HG02973 (cell line): ENCODE measurements around the gene PAK2.
"Not testable (repeated sequence)": the region's sequence is repeated elsewhere in the genome, so short reads cannot be mapped to it uniquely, and the experiment has no call there.

Experiments used
- ATAC-seq: cut with Tn5 transposase; IDR thresholded peaks from one replicate; pipeline ENCODE4 v1.9.1; 2021; ENCODE audit warnings: moderate library complexity; ENCODE audit not compliant: unreplicated experiment

Gene PAK2

GRCh38 chr3:196842567-196843434, 103.1 kb downstream of the PAK2 start:
- no peak for ATAC-seq

- no peak for ATAC-seq
Observed at GRCh38 chr3:196843435-196844110, 103.9 kb downstream of the PAK2 start.

GRCh38 chr3:196844235-196845219, 104.9 kb downstream of the PAK2 start:
- not testable (repeated sequence) for ATAC-seq

GRCh38 chr3:196848375-196848774, 108.7 kb downstream of the PAK2 start:
- not testable (repeated sequence) for ATAC-seq

- ATAC-seq: no peak
Observed at GRCh38 chr3:196849180-196849741, 109.6 kb downstream of the PAK2 start.

GRCh38 chr3:196863000-196863399, 123.3 kb downstream of the PAK2 start:
- ATAC-seq: not testable (repeated sequence)

GRCh38 chr3:196867155-196867506, 127.5 kb downstream of the PAK2 start:
- no peak for ATAC-seq

GRCh38 chr3:196867507-196868296, 128.0 kb downstream of the PAK2 start, which contains the start of gene SENP5:
Gene SENP5, plus strand, starts transcription at chr3:196867920. Its CDS starts 17,262 bp downstream, at chr3:196885182.
- peak; percentile 90 for ATAC-seq

GRCh38 chr3:196868297-196868661, 128.6 kb downstream of the PAK2 start:
- peak; percentile 22 for ATAC-seq

- ATAC-seq: no peak
Observed at GRCh38 chr3:196872316-196872715, 132.7 kb downstream of the PAK2 start.

GRCh38 chr3:196874511-196875094, 134.9 kb downstream of the PAK2 start:
- ATAC-seq: not testable (repeated sequence)

GRCh38 chr3:196875258-196875657, 135.6 kb downstream of the PAK2 start:
- ATAC-seq: no peak
